ENCODE data around the gene ZNF804B. TPM values are rescaled to one million over a fixed set of nuclear protein-coding genes. Genes with fewer than 3 reads are reported as not detected.

The ZNF804B gene
- total and polyA plus RNA-seq, 9 of the 15 experiments (the other 6 are each of a cell fraction or from before 2014, with no cell fraction given): 0.04 to 0.22 (median 0.09) TPM; not detected in 6

DNA sequence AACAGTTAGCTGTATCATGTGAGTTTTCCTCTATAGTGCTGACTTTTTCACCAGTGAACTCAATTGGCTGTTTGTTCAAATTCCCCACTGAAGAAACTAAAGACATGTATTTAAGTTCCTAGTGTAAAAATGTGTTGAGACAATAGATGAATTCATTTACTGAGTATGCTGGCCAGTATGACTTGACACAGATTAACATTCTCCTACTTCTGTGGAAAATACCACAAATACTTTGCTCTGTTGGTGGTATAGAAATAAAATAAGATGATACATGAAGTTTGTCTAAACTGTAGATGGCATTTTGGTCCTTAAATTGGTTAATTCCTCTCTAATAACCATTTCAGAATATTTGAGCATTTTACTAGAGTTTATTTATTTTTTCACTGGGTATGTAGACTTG, 263.7 kb downstream of the ZNF804B start (continued):
- TF ChIP-seq, protein P1, sequence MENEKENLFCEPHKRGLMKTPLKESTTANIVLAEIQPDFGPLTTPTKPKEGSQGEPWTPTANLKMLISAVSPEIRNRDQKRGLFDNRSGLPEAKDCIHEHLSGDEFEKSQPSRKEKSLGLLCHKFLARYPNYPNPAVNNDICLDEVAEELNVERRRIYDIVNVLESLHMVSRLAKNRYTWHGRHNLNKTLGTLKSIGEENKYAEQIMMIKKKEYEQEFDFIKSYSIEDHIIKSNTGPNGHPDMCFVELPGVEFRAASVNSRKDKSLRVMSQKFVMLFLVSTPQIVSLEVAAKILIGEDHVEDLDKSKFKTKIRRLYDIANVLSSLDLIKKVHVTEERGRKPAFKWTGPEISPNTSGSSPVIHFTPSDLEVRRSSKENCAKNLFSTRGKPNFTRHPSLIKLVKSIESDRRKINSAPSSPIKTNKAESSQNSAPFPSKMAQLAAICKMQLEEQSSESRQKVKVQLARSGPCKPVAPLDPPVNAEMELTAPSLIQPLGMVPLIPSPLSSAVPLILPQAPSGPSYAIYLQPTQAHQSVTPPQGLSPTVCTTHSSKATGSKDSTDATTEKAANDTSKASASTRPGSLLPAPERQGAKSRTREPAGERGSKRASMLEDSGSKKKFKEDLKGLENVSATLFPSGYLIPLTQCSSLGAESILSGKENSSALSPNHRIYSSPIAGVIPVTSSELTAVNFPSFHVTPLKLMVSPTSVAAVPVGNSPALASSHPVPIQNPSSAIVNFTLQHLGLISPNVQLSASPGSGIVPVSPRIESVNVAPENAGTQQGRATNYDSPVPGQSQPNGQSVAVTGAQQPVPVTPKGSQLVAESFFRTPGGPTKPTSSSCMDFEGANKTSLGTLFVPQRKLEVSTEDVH (IDR thresholded peaks at IDR 0.05; ENCODE audit: low read depth, partially characterized antibody): no peak
- no peak for TF ChIP-seq POLR2A (conservative IDR thresholded peaks at IDR 0.05)
- no peak for TF ChIP-seq RBM25 (IDR thresholded peaks at IDR 0.05; ENCODE audit: low read depth, low read length, severe bottlenecking)
- TF ChIP-seq ZNF584 (CRISPR knock-in tag; IDR thresholded peaks at IDR 0.05; ENCODE audit: low read depth): no peak

DNA sequence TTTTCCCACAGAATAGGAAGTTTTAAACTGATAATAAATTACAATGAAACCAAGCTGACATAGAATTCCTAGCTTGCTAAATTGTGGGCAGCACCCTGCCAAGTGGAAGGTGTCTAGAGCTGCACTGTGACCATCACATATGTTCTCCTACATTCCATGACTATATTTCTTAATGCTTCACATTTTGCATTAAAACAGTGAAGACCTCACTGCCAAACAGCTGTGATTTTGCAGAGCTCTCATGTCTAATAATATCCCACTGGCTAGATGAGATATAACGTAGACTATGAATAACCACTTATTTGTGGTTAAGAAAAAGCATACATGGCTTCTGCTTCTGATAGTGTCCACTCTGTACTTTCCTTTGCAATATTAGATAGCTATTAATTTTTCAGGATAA, 264.4 kb downstream of the ZNF804B start:
- BruUV-seq (replicated peaks): no TSS peak
- ATAC-seq (no peak), DNase-seq (ENCODE audit: extremely low read depth in 1 of 4, low spot score in 3 of 4) (no peak), FAIRE-seq (no peak)
- Histone ChIP-seq H3K9me1 (ENCODE audit: control insufficient read depth, insufficient read depth, low read length) (no peaks in the 10 kb centered on the region), H3K27ac (ENCODE audit: extremely low read depth, low read depth, low read length) (no peak overlapping the region), H3K4me2 (ENCODE audit: insufficient read depth, low read length) (no peak overlapping the region), H3K27me3 (ENCODE audit: control insufficient read depth in 2 of 2, insufficient read depth in 2 of 2, low read length in 2 of 2) (no peaks in the 10 kb centered on the region; a peak in 1 of 5 replicates), H2AFZ (ENCODE audit: low read depth, low read length) (no peak overlapping the region), H3K9ac (ENCODE audit: insufficient read depth in 1 of 2, low read depth in 2 of 2, low read length in 2 of 2) (no peak overlapping the region), H3K36me3 (ENCODE audit: control insufficient read depth, insufficient read depth, low read length) (no peaks in the 10 kb centered on the region), H3K79me2 (ENCODE audit: control insufficient read depth, insufficient read depth, low read length) (no peaks in the 10 kb centered on the region), H3K4me1 (replicated peaks in 1 of 2; ENCODE audit: control insufficient read depth in 2 of 2, insufficient read depth in 2 of 2, low read length in 2 of 2) (no peaks in the 10 kb centered on the region), H3K9me3 (replicated peaks; ENCODE audit: control insufficient read depth, insufficient read depth, low read depth, low read length) (no peaks in the 10 kb centered on the region; the same call in 1 of the 2 replicates), H4K20me1 (replicated peaks; ENCODE audit: control insufficient read depth, insufficient read depth, low read length) (no peaks in the 10 kb centered on the region), H3K4me3 (no peak overlapping the region)
- ChIA-PET CTCF (ENCODE audit: low intra/inter-chr PET ratio) (no interaction called here), POLR2A (no interaction called here)
- in situ Hi-C loops (cut with MboI) (no loop called here), intact Hi-C loops (cut with micrococcal nuclease) (no loop called here)
- no peak for TF ChIP-seq ZNF764 (CRISPR knock-in tag; IDR thresholded peaks at IDR 0.05; ENCODE audit: low read depth)
- TF ChIP-seq SMARCA5 (IDR thresholded peaks at IDR 0.05): no peak
- TF ChIP-seq, protein P2, sequence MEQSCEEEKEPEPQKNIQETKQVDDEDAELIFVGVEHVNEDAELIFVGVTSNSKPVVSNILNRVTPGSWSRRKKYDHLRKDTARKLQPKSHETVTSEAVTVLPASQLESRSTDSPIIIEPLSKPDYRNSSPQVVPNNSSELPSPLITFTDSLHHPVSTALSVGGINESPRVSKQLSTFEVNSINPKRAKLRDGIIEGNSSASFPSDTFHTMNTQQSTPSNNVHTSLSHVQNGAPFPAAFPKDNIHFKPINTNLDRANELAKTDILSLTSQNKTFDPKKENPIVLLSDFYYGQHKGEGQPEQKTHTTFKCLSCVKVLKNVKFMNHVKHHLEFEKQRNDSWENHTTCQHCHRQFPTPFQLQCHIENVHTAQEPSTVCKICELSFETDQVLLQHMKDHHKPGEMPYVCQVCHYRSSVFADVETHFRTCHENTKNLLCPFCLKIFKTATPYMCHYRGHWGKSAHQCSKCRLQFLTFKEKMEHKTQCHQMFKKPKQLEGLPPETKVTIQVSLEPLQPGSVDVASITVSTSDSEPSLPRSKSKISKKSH (CRISPR knock-in tag; IDR thresholded peaks at IDR 0.05): no peak
- TF ChIP-seq, protein P3, sequence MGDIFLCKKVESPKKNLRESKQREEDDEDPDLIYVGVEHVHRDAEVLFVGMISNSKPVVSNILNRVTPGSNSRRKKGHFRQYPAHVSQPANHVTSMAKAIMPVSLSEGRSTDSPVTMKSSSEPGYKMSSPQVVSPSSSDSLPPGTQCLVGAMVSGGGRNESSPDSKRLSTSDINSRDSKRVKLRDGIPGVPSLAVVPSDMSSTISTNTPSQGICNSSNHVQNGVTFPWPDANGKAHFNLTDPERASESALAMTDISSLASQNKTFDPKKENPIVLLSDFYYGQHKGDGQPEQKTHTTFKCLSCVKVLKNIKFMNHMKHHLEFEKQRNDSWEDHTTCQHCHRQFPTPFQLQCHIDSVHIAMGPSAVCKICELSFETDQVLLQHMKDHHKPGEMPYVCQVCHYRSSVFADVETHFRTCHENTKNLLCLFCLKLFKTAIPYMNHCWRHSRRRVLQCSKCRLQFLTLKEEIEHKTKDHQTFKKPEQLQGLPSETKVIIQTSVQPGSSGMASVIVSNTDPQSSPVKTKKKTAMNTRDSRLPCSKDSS (IDR thresholded peaks at IDR 0.05; ENCODE audit: low read depth, partially characterized antibody): no peak
- WGBS (ENCODE audit: insufficient coverage, low coverage, missing lambda C conversion rate): 0% methylated on average over 1 of the region's 1 CpG

All from K562 (cell line).